GM19467 (cell line): ENCODE results near the gene KCNJ11.
A peak's percentile ranks its signal among the peaks of the same experiment; 100 is the strongest.
"Not testable (repeated sequence)": the region's sequence is repeated elsewhere in the genome, so short reads cannot be mapped to it uniquely, and the experiment has no call there.

ENCODE experiments used
- ATAC-seq: cut with Tn5 transposase; IDR thresholded peaks from one replicate; pipeline ENCODE4 v1.9.1; 2021; ENCODE audit warnings: mild to moderate bottlenecking, moderate library complexity; ENCODE audit not compliant: unreplicated experiment

The KCNJ11 gene

DNA sequence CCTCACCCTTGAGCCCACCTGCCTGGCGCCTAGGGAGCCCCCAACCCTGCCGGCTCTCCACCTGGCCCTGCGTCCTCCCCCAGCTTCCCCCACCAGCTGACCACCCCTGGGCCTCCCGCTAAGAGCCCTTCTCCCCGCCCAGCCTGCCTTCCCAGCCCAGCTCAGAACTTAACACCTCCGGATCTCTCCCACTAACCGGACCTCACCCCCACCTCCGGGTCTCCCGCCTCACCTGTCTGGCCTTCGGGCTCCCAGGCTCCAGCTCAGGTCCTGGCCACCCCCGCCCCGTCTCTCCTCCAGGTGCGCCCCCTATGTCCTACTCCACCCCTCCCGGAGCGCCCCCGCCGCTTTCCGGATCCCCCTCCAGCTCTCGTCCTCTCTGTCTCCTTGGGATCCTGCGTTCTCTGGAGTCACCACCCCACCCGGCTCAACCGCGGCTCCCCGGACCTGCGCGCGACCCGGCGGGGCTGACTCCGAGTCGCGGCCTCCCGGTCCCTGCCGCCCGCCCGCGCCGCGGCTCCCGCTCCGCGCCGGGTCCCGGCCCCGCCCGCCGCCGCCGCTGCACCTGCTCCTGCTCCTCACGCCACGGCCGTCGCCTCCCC is at the start of gene KCNJ11:
TSS of gene KCNJ11 (minus strand) at position 51 of the 602 bp plus-strand sequence. CDS start 568 bp downstream, outside the sequence.
- peak; percentile 30 for ATAC-seq

DNA sequence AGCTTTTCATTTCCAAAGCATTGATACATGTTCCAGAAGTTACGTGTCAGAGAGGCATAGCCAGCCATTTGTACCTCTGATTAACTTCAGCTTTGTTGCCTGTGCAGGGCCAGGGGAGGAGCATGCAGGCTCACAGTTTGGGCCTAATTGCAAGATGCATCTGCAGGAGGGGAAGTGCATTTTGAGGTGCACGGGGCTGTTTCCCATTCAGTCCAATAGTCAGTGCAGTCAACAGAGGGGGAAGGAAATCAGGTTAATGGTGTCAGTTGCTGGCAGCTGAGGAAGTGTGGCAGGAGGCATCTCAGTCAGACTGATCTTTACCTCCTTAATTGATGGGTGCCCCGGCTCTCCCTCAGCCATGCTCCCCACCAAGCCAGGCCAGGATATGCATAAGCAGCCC is 48.9 kb upstream of the KCNJ11 start:
- ATAC-seq: no peak

DNA sequence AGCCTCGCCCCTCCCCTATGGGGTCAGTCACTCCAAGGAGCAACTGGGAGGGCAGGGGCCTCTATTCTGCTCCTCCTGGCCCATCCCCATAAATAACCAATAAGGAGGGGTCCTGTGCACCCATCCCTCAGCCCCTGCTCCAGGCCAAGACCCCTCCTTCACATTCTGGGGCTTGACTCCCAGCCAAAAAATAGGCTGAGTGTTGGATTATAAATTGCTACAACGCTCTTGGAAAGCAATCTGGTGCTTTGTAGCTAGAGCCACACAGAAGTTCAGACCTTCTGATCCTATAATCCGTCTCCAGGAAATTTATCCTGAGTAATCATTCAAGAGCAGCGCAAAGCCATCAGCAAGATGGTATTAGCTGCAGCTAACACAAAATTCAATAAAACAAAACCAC is 45.6 kb upstream of the KCNJ11 start:
- no peak for ATAC-seq

DNA sequence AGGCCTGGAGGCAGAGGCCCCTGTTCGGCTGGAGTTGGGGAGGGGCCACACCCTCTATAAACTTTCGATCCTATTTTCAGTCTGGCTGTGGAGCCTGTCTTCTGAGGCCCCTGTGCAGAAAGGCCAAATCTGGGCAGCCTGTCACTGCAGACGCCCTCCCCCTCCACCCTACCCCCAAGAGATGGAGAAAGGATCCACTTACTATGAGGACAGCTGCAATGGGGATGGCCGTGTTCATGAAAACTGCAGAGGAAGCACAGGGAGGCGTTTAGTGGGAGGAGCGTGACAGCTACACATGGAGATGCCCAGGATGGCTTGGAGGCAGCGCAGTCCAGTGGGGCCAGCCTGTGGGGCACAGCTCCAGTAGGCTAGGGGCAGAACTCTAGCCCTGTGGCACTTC is 43.5 kb upstream of the KCNJ11 start:
- no peak for ATAC-seq

GRCh38 chr11:17431139-17431538 is 42.7 kb upstream of the KCNJ11 start:
- no peak for ATAC-seq

DNA sequence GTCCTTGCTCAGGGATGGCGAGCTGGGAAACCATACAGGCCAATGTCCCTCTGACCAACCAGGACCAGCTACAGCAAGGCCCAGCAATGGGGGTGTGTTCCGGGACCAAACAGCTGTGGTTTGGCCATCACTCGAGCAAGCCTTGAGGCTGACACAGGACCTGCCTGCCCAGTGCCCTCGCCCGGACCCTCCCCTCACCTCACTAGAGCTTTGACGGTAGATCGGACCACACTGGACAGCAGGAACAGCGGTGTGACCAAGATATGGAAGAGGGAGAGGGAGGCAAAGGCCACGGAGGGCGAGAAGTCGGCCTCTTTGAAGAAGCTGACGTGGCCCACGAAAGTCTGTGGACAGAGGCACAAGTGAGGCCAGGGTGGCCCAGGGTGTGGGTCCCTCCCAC is 42.2 kb upstream of the KCNJ11 start:
- no peak for ATAC-seq

GRCh38 chr11:17428925-17429324 is 40.5 kb upstream of the KCNJ11 start:
- ATAC-seq: no peak

- ATAC-seq: no peak
Measured at GRCh38 chr11:17428261-17428660, 39.8 kb upstream of the KCNJ11 start.

DNA sequence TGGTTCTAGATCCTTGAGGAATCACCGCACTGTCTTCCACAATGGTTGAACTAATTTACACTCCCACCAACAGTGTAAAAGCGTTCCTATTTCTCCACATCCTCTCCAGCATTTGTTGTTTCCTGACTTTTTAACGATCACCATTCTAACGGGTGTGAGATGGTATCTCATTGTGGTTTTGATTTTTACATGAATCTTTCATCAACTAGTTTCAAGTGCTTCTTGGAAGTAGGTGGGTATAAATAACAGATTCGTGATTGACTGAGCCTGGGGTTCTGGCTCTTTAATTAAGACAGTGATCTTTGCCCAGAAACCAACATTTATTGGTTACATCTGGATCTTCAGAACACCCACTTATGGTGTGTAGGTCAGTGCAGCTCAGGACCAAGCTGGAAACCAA is 37.8 kb upstream of the KCNJ11 start:
- not testable (repeated sequence) for ATAC-seq

GRCh38 chr11:17423533-17424310 is 35.3 kb upstream of the KCNJ11 start:
- no peak for ATAC-seq

DNA sequence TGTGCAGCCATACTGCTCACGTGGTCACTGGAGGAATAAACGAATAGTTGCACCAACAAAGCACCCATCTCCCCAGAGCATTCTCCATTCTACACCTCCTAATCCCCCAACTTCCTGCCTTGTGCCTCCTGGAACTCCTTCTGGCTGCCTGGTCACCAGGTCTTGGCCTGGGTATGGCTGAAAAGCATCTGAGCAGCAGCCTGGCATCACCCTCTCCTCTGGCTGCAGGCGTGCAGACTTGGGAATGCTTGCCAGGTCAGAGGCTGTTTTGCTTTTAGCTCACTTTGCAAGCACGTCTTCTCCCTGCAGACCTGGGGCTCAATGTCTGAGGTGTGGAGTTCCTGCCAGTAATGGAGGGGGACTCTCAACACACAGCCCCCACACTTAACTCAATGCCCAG is 33.3 kb upstream of the KCNJ11 start:
- no peak for ATAC-seq

GRCh38 chr11:17418444-17419081 is 30.1 kb upstream of the KCNJ11 start:
- no peak for ATAC-seq

GRCh38 chr11:17416492-17416891 is 28.0 kb upstream of the KCNJ11 start:
- ATAC-seq: no peak

DNA sequence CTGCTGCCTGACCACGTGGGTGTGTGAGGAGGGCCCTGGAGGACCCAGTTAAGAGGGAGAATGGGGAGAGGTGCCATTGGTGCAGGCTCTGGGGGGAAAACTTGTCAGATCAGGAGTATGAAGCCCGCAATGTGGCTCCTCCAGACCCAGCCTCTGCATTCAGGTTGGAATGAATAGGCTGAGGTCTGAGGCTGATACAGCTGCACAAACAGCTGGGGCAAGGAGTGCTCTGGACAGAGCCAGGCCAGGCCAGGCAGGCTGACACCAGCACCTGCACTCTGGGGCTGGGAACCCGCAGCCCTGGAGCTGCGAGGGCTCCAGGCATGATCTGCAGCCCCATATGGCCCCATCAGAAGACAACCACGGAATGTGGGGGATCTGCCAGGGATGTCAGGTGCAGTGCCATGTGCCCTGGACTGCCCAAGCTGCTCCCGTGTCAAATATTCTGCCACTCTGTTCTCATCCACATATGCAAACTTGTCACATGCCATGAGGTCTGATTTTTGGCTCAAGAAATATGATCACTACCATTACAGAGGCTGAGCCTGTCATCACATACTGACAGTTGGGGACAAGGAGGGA is 27.2 kb upstream of the KCNJ11 start:
- ATAC-seq: no peak

- no peak for ATAC-seq
Measured at GRCh38 chr11:17414992-17415391, 26.5 kb upstream of the KCNJ11 start.

- ATAC-seq: no peak
Measured at GRCh38 chr11:17414317-17414737, 25.9 kb upstream of the KCNJ11 start.

DNA sequence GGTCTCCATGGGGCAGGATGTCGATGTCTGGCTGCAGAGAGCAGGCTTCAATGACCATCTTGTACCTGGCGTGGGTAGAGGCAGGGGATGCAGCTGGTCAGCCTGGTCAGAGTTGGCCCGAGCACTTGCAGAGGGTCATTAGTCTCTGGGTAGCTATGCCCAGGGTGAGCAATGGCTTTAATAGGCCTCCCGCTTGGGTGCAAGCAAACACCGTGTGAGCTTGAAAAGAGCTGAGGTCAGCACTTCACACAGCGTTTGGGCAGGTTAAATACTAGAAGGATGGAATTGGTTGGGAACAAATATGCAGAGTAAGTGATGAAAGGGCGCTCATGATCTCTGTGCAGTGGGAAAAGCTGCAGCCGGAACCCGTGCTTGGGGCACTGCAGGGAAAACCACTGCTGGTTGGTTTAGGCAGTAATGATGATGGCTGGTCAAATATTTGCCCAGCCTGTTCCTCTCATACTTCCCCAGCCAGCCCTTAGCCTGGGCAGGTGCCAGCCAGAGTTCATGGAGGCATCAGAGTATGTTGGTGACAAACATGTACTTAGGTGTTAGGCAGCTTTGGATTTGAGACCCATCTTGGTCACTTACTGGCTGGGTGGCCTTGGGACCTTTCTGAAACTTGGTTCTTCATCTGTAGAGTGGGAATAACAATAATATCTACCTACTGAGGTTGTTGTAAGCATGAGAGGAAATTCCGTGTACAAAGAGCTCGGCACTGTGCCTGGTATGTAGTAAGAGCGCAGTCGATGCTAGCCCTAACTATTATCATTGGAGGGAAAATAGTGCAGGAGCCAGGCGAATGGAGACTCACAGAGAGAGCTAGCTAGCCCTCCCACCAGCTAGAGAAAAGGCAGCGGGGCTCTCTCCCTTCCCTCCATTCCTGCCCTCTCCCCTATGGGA is 25.2 kb upstream of the KCNJ11 start:
- ATAC-seq: no peak

- ATAC-seq: no peak
Measured at GRCh38 chr11:17412488-17413180, 24.2 kb upstream of the KCNJ11 start.

DNA sequence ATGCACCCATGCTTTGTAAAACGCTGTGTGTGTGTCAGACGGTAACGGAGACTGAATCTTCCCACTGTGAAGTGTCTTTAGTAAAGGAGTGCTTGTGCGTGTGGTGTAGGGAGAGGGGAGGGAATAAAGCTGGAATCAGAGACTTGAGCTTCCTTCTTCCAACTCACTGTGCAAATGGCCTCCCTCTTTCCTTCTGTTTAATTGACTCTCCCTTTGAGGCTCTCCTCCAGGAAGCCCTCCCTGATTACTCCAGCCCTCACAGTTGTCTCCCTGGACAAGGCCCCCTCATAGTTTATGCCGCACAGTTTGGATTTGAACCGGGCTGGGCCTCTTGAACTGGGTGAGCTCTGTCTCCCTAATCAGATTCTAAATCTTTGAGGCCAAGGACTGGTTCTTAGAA is 23.0 kb upstream of the KCNJ11 start:
- no peak for ATAC-seq
